Measurements from ENCODE around the gene TPM2. TPM values are rescaled to one million over a fixed set of nuclear protein-coding genes. Genes with fewer than 3 reads are reported as not detected.

The TPM2 gene
- total and polyA plus RNA-seq, 10 of the 15 experiments (the other 5 are each of a cell fraction or from before 2014, with no cell fraction given) = 0.11 to 9.3 (median 1.1) TPM

- TF ChIP-seq SRF (IDR thresholded peaks at IDR 0.05; ENCODE audit: low read depth in 2 of 2, low read length in 2 of 2) = 0 out of 4 replicates have a peak, but pooled peaks of 1 of the 2 experiments have one; percentile 28
- TF ChIP-seq WRNIP1 (IDR thresholded peaks at IDR 0.05; ENCODE audit: borderline replicate concordance, low read depth, low read length) = no peak
- no peak for TF ChIP-seq PML (IDR thresholded peaks at IDR 0.05; ENCODE audit: low read length)
- TF ChIP-seq USF1 (IDR thresholded peaks at IDR 0.05; ENCODE audit: borderline replicate concordance, extremely low read length, insufficient read depth, low read depth, low read length) = no peak
- TF ChIP-seq IKZF2 (IDR thresholded peaks at IDR 0.05) = no peak
- TF ChIP-seq PBX3 (IDR thresholded peaks at IDR 0.05; ENCODE audit: insufficient replicate concordance, low read depth, low read length) = no peak
- TF ChIP-seq BCL11A (IDR thresholded peaks at IDR 0.05; ENCODE audit: low read depth, low read length) = no peak
- TF ChIP-seq RB1 (IDR thresholded peaks at IDR 0.05; ENCODE audit: borderline replicate concordance) = peak; percentile 90
- TF ChIP-seq ZZZ3 (IDR thresholded peaks at IDR 0.05; ENCODE audit: control insufficient read depth, insufficient read length, low read depth) = no peak
- TF ChIP-seq HSF1 (IDR thresholded peaks at IDR 0.05; ENCODE audit: low read depth, low read length) = no peak
- TF ChIP-seq HDAC6 (IDR thresholded peaks at IDR 0.05; ENCODE audit: unreplicated experiment) = no peak
- no peak for TF ChIP-seq NFIC (IDR thresholded peaks at IDR 0.05; ENCODE audit: low read depth, low read length)
- no peak for TF ChIP-seq RCOR1 (conservative IDR thresholded peaks at IDR 0.05; ENCODE audit: low read depth, low read length)
- no peak for TF ChIP-seq MYB (IDR thresholded peaks at IDR 0.05; ENCODE audit: borderline replicate concordance, low read depth, low read length)
- TF ChIP-seq ZSCAN29 (IDR thresholded peaks at IDR 0.05) = no peak
- peak; percentile 61 for TF ChIP-seq CHD2 (IDR thresholded peaks at IDR 0.05; ENCODE audit: borderline replicate concordance, low read depth, low read length)
- no peak for TF ChIP-seq RUNX3 (IDR thresholded peaks at IDR 0.05; ENCODE audit: low read length)
- peak; percentile 39; the same call in 1 of the 2 replicates for TF ChIP-seq TAF1 (IDR thresholded peaks at IDR 0.05; ENCODE audit: borderline replicate concordance, low read depth, low read length)
- peak; percentile 98 for TF ChIP-seq CTCF (IDR thresholded peaks at IDR 0.05 in 2 of 3, conservative IDR thresholded peaks at IDR 0.05 in 1 of 3; ENCODE audit: control insufficient read depth in 2 of 3, extremely low read depth in 1 of 3, insufficient read depth in 1 of 3, low read depth in 3 of 3, low read length in 3 of 3)
- no peak; the same call in 1 of the 2 replicates for TF ChIP-seq ZNF207 (IDR thresholded peaks at IDR 0.05; ENCODE audit: borderline replicate concordance)
- TF ChIP-seq TBL1XR1 (IDR thresholded peaks at IDR 0.05; ENCODE audit: low read depth, low read length) = no peak
- TF ChIP-seq RELA (IDR thresholded peaks at IDR 0.05; ENCODE audit: borderline replicate concordance, partially characterized antibody) = no peak
- TF ChIP-seq ATF2 (IDR thresholded peaks at IDR 0.05; ENCODE audit: low read length) = no peak
These were observed 43.0 kb downstream of the TPM2 start (continued) for GRCh38 chr9:35646533-35647265.
